Panc1 (cell line): ENCODE data around the gene NLGN2. TPM values are rescaled to one million over a fixed set of nuclear protein-coding genes. Genes with fewer than 3 reads are reported as not detected.
A peak's percentile ranks its signal among the peaks of the same experiment; 100 is the strongest.

Experiments used
- ATAC-seq: fragments of 200-7000 bp; cut with Tn5 transposase; 2 replicates; pipeline ENCODE4 v1.9.1; 2020; ENCODE audit warnings: mild to moderate bottlenecking, moderate library complexity
- BruUV-seq: library from RNA; stranded (reverse); fragments of 400-500 nt; replicated peaks from 2 replicates; lab custom pipeline; 2021; lab: Mats Ljungman, UMichigan
- CTCF ChIA-PET: fragments of 300-600 bp; sonication (Branson Sonifier 250); formaldehyde crosslinking; loops from one replicate; lab custom pipeline; 2022; ENCODE audit warnings: antibody characterized with exemption; lab: Charles Lee
- POLR2A ChIA-PET: fragments of 300-600 bp; sonication (Branson Sonifier 250); formaldehyde crosslinking; loops from one replicate; lab custom pipeline; 2022; ENCODE audit warnings: antibody characterized with exemption; lab: Charles Lee
- DNase-seq: peaks from one replicate; pipeline ENCODE4 v3.0.0-alpha.2; 2010; ENCODE audit warnings: low read depth, low spot score
- H3K27ac ChIP-seq: 2 replicates; pipeline ENCODE4 v1.5.1; 2011; ENCODE audit warnings: mild to moderate bottlenecking, low read length, inconsistent platforms
- H3K27me3 ChIP-seq: fragments of 200-500 bp; sonication (Bioruptor generic); 2 replicates; pipeline ENCODE4 v1.6.0; 2014; ENCODE audit warnings: low read length, inconsistent platforms; ENCODE audit not compliant: control insufficient read depth, insufficient read depth
- H3K36me3 ChIP-seq: fragments of 200-500 bp; sonication (Bioruptor generic); 2 replicates; pipeline ENCODE4 v1.5.1; 2014; ENCODE audit warnings: inconsistent platforms, mild to moderate bottlenecking, low read length, moderate library complexity; ENCODE audit not compliant: control insufficient read depth, insufficient read depth
- H3K4me1 ChIP-seq: 2 replicates; pipeline ENCODE4 v1.5.1; 2011; ENCODE audit warnings: inconsistent platforms, mild to moderate bottlenecking, low read length, moderate library complexity; ENCODE audit not compliant: control insufficient read depth, insufficient read depth
- H3K4me3 ChIP-seq, 2 experiments: 2 replicates each; pipeline ENCODE4 v1.5.1; 2011 to 2012; ENCODE audit warnings: low read depth in 2 of 2, low read length in 2 of 2, mild to moderate bottlenecking in 2 of 2, inconsistent platforms in 1 of 2, moderate library complexity in 1 of 2
- H3K9me3 ChIP-seq: fragments of 200-500 bp; sonication (Bioruptor generic); 2 replicates; pipeline ENCODE4 v1.5.1; 2014; ENCODE audit warnings: low read depth, mild to moderate bottlenecking, inconsistent platforms, low read length, moderate library complexity; ENCODE audit not compliant: control insufficient read depth, insufficient read depth
- POLR2AphosphoS5 ChIP-seq: IDR thresholded peaks from 2 replicates; pipeline ENCODE4 v1.6.1; 2012; ENCODE audit warnings: mild to moderate bottlenecking, low read depth, low read length, moderate library complexity
- SIN3A ChIP-seq: IDR thresholded peaks from 2 replicates; pipeline ENCODE4 v1.6.1; 2012; ENCODE audit warnings: low read depth, mild to moderate bottlenecking, low read length, moderate library complexity, borderline replicate concordance; ENCODE audit not compliant: insufficient read depth
- TCF7L2 ChIP-seq: IDR thresholded peaks from 2 replicates; pipeline ENCODE4 v1.6.1; 2011; ENCODE audit warnings: mild to moderate bottlenecking, low read depth, low read length, inconsistent platforms
- in situ Hi-C: cut with HindIII; loops from 2 replicates; pipeline ENCODE4 v1.10.0; 2016; ENCODE audit warnings: low sequenced_read_pairs, low pct_unique_long_range_greater_than_20kb
- intact Hi-C: fragments of 100-400 bp; cut with micrococcal nuclease; formaldehyde crosslinking; loops from one replicate; pipeline ENCODE4 v1.10.0; 2022; ENCODE audit not compliant: unreplicated experiment
- total RNA-seq: library from RNA; stranded (reverse); gene quantifications from one replicate; pipeline ENCODE4 v1.2.1, GENCODE V29; 2021; ENCODE audit not compliant: unreplicated experiment
- TF ChIP-seq, protein P1 (sequence below), 2 experiments: IDR thresholded peaks; 2 replicates each; pipeline ENCODE4 v1.6.1; 2011 to 2012; ENCODE audit warnings: low read depth in 2 of 2, control low read depth in 1 of 2, low read length in 1 of 2, mild to moderate bottlenecking in 1 of 2, moderate library complexity in 1 of 2; ENCODE audit not compliant: insufficient read depth in 1 of 2
- TF ChIP-seq, protein P2 (sequence below): fragments of 450-650 bp; IDR thresholded peaks from 2 replicates; pipeline ENCODE4 v1.5.1; 2017; ENCODE audit warnings: mild to moderate bottlenecking

Gene NLGN2
- total RNA-seq, 1 experiment from 2014 or later = 33.6 TPM

DNA sequence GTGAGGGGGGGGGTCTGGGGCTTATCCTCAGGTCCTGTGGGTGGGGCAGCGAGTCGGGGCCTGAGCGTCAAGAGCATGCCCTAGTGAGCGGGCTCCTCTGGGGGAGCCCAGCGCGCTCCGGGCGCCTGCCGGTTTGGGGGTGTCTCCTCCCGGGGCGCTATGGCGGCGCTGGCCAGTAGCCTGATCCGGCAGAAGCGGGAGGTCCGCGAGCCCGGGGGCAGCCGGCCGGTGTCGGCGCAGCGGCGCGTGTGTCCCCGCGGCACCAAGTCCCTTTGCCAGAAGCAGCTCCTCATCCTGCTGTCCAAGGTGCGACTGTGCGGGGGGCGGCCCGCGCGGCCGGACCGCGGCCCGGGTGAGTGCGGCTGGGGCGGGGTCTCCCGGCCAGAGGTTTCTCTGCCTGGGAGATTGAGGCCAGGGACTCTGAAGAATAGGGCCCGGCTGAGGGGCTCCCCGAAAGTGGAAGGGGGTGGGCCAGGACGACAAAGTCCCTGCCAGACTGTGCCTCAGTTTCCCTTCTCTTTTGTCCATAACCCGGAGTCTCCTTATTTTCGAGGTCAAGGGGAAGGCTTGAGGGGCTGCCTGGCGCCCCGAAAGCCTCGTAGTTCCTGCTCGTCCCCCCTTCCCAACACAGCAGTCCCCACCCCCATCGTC lies 31.9 kb downstream of the NLGN2 start, which contains the start of gene FGF11:
FGF11 (plus strand) TSS at position 51 of the 651 bp plus-strand sequence; CDS start at position 160, 109 bp downstream.
- peak within 1 kb of the TSS; percentile 70 for H3K27ac ChIP-seq
- in situ Hi-C loops (no loop called here), intact Hi-C loops (loop anchor here (10.0 kb wide), 1 partner anchor 85 kb away; the partner anchor contains the start of genes KCTD11 and TMEM95)
- peaks cover 17% of the 10 kb centered on the region for H3K4me1 ChIP-seq
- no peaks in the 10 kb centered on the region for H3K9me3 ChIP-seq
- no peaks in the 10 kb centered on the region for H3K36me3 ChIP-seq
- DNase-seq (no peak), ATAC-seq (no peak)
- peak within 1 kb of the TSS; percentile 51 to 73 for H3K4me3 ChIP-seq
- H3K27me3 ChIP-seq = no peaks in the 10 kb centered on the region
- no TSS peak for BruUV-seq
- TF ChIP-seq TCF7L2 (no peak), POLR2AphosphoS5 (0 out of 2 replicates have a peak, but pooled peaks have one; percentile 30)
- TF ChIP-seq, protein P1, sequence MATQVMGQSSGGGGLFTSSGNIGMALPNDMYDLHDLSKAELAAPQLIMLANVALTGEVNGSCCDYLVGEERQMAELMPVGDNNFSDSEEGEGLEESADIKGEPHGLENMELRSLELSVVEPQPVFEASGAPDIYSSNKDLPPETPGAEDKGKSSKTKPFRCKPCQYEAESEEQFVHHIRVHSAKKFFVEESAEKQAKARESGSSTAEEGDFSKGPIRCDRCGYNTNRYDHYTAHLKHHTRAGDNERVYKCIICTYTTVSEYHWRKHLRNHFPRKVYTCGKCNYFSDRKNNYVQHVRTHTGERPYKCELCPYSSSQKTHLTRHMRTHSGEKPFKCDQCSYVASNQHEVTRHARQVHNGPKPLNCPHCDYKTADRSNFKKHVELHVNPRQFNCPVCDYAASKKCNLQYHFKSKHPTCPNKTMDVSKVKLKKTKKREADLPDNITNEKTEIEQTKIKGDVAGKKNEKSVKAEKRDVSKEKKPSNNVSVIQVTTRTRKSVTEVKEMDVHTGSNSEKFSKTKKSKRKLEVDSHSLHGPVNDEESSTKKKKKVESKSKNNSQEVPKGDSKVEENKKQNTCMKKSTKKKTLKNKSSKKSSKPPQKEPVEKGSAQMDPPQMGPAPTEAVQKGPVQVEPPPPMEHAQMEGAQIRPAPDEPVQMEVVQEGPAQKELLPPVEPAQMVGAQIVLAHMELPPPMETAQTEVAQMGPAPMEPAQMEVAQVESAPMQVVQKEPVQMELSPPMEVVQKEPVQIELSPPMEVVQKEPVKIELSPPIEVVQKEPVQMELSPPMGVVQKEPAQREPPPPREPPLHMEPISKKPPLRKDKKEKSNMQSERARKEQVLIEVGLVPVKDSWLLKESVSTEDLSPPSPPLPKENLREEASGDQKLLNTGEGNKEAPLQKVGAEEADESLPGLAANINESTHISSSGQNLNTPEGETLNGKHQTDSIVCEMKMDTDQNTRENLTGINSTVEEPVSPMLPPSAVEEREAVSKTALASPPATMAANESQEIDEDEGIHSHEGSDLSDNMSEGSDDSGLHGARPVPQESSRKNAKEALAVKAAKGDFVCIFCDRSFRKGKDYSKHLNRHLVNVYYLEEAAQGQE (IDR thresholded peaks at IDR 0.05; ENCODE audit: insufficient read depth in 1 of 2, low read depth in 2 of 2, low read length in 1 of 2) = no peak
- CTCF ChIA-PET = no interaction called here
- POLR2A ChIA-PET = interaction anchor here (0.6 kb wide), 1 partner anchor 45 kb away, joined by 4 read pairs; the partner anchor contains the start of gene POLR2A

DNA sequence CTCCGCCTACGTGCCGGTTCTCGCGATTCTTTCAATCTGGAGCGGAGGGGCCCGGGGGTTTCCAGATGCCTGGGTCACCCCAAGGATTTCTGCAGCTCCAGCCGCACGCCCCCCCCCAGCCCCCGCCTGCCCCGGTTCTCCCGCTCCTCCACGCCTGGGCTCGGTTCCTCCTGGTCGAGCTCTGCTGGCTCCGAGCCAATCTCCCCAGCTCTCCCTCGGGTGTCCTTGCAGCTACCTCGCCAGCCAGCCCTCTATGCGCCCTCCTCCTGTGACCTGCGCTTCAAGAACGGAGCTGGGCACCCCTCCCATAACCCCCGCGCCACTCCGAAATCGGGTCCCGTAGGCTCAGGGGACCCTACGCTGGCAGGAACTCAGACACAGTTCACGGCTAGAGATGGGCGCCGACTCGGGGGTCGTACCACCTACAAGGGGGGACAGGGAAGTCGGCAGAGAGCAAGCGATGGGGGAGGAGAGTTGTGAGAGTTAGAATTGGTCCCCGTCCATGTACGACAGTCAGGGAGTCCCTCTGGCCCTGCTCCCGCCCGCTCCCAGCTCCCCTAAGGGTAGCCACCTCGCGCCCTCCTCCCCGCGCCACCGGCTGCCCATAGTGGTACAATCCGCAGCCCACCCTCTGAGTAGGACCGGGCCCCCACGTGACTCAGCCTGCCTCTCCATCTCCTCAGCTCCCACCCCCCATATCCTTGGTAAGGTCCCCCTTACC lies 32.6 kb downstream of the NLGN2 start:
- H3K36me3 ChIP-seq = no peaks in the 10 kb centered on the region
- H3K4me1 ChIP-seq = peaks cover 18% of the 10 kb centered on the region
- ATAC-seq = no peak

DNA sequence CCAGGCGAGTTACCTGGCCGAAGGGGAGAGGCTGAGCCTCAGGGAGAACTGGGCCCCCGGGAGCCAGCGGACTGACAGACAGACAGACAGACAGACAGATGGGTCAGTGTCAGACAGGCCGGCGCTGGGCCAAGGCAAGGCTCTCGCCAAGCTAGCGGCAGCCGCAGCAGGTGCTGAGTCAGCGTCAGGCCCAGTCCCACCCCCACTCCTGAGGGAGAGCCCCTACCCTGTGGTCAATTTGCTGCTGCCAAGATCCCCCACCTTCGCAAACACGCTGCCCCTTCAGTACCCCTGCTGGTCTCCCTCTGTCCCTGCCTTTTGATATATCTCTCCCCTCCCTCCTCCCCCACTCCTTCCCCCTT lies 33.2 kb downstream of the NLGN2 start:
- Histone ChIP-seq H3K9me3 (no peaks in the 10 kb centered on the region), H3K4me3 (peak overlapping the region; percentile 51 to 73), H3K36me3 (no peaks in the 10 kb centered on the region), H3K27me3 (no peaks in the 10 kb centered on the region), H3K27ac (peak overlapping the region; percentile 66), H3K4me1 (peaks cover 18% of the 10 kb centered on the region)
- ChIA-PET POLR2A (interaction anchor here (0.5 to 0.7 kb wide), 3 partner anchors 10 to 17 kb away, joined by 3 to 16 read pairs (median 6); no protein-coding TSS in a partner anchor), CTCF (interaction anchor here (0.6 to 0.8 kb wide), 3 partner anchors 85 to 120 kb away, joined by 3 to 5 read pairs (median 4); no protein-coding TSS in a partner anchor)
- no peak for DNase-seq
- TF ChIP-seq, protein P2, sequence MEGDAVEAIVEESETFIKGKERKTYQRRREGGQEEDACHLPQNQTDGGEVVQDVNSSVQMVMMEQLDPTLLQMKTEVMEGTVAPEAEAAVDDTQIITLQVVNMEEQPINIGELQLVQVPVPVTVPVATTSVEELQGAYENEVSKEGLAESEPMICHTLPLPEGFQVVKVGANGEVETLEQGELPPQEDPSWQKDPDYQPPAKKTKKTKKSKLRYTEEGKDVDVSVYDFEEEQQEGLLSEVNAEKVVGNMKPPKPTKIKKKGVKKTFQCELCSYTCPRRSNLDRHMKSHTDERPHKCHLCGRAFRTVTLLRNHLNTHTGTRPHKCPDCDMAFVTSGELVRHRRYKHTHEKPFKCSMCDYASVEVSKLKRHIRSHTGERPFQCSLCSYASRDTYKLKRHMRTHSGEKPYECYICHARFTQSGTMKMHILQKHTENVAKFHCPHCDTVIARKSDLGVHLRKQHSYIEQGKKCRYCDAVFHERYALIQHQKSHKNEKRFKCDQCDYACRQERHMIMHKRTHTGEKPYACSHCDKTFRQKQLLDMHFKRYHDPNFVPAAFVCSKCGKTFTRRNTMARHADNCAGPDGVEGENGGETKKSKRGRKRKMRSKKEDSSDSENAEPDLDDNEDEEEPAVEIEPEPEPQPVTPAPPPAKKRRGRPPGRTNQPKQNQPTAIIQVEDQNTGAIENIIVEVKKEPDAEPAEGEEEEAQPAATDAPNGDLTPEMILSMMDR = no peak
- TF ChIP-seq SIN3A = no peak
- no peak for TF ChIP-seq POLR2AphosphoS5
- TF ChIP-seq, protein P1 (IDR thresholded peaks at IDR 0.05; ENCODE audit: insufficient read depth in 1 of 2, low read depth in 2 of 2, low read length in 1 of 2) = no peak
- TF ChIP-seq TCF7L2 = no peak
- BruUV-seq = no TSS peak
- intact Hi-C loops = no loop called here
- in situ Hi-C loops = no loop called here
- ATAC-seq = no peak

More for the DNA sequence above, 32.6 kb downstream of the NLGN2 start:
- TF ChIP-seq POLR2AphosphoS5 (no peak), SIN3A (no peak)
- Histone ChIP-seq H3K27ac (peak overlapping the region; percentile 70), H3K9me3 (no peaks in the 10 kb centered on the region), H3K4me3 (peak overlapping the region; percentile 51 to 73), H3K27me3 (no peaks in the 10 kb centered on the region)
- no TSS peak for BruUV-seq
- in situ Hi-C loops (no loop called here), intact Hi-C loops (no loop called here)
- POLR2A ChIA-PET = no interaction called here
- no peak for DNase-seq
- CTCF ChIA-PET = no interaction called here
